NCI-H2227 treated with DMSO at 0.1 percent for 48 hours (cell line): ENCODE results near the gene CABLES2.
"Not testable (repeated sequence)": the region's sequence is repeated elsewhere in the genome, so short reads cannot be mapped to it uniquely, and the experiment has no call there.

Source experiments
- DNase-seq: peaks from one replicate; lab custom pipeline; 2025; lab: John Stamatoyannopoulos, UW

The CABLES2 gene

DNA sequence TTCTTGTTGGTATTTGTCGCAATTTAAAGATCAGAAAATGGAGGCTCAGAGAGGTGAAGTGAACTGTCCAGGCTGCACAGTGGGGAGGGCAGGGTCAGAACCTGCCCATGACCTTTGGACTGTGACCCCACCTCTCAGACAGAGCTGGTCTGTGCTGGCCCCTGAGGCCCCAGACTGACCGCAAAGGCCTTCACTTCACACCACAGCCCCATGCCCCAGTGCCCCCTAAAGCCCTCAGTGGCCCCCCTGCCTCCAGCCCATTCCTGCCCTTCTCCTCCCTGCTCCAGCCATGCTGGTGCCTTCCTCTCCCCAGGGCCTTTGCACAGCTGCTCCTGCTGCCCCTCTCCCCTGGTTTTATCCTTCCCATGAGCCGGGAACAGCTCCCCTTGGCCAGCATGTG, 29.6 kb upstream of the CABLES2 start:
- DNase-seq: no peak

- no peak for DNase-seq
Observed at GRCh38 chr20:62433658-62434497, 26.8 kb upstream of the CABLES2 start.

DNA sequence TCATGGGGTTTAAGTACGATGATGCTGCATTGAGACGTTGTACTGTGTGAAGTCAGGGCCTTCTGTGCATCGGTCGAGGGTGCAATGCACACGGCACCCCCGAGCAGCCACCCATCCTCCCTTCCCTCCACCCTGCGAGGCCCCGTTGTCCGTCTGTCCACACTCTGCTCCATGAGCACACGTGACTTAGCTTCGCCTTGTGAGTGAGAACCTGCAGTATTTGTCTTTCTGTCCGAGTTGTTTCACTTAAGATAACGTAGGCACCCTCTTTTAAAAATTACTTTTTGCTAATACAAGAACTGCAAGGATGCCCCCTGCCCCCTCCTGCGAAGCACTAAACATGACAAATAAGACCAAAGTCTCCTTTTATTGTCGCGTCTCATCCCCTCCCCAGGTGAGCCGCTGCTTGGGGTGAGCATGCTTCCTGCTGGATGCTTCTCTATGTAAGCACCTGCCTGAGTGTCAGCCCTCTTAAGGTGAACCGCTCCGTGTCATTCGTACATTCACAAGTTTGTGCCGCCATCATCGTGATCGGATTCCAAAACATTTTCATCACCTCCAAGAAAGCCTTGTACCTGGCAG, 23.9 kb upstream of the CABLES2 start:
- DNase-seq: no peak

DNA sequence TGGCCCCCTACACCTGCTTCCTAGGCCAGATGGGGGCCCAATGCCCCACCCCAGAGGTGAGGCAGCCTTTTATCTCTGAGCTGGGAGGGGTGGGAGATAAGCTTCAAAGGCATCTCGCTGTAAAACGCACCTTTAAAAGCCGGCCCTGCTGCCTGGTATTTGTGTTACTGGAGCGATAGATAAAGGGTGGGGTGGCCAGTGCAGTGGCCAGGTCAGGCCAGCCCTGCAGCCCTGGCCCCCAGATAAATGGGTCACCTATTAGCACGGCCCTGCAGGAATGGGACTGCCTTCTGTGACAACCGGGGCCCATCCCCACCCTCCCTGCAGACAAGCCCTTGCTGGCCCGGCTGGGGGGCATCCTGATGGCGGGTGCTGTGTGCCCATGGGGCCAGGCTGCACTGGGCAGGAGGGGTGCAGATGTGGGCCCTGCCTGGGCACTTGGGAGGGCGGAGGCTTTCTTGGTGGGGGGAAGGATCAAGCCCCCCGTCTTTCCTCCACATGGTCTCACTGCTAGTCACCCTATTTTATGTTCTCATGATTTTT, 23.3 kb upstream of the CABLES2 start:
- no peak for DNase-seq

DNA sequence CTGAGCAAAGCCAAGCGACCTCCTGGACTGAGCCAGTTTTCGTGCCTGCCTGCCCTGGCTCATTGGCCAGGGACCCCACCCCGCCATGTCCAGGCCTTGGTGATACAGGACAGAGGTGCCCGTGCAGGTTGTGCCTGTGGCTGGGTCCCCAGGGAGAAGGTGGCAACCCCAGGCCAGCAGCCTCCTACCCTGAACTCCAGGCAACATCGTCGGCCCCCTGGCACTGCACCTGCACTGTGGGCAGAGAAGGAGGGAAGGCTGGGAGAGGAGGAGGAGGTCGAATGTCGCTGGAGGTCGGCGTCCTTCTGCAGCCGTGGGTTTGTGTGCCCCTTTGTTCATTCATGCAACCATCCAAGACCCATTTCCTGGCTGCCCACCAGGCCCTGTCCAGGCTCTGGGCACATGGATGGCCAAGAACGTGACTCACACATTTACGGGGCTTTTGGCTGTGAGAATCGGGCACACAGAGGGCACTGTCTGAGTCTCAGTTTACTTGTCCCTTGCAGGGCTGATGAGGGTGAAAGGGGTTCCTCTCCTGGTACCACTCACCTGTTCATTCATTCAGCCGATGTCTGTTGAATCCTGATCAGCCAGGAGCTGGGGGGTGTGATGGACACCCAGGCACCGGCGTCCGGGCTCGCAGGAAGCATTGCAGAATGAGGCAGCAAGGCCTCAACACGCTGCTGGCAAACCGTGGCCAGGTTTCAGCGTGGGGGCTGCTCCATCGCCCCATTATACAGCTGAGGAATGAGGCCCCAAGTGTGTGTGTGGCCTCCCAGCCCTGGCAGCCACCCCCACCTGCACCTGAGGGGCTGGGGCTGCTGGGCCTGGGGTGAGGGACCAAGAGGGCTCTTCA, 22.6 kb upstream of the CABLES2 start:
- DNase-seq: no peak

DNA sequence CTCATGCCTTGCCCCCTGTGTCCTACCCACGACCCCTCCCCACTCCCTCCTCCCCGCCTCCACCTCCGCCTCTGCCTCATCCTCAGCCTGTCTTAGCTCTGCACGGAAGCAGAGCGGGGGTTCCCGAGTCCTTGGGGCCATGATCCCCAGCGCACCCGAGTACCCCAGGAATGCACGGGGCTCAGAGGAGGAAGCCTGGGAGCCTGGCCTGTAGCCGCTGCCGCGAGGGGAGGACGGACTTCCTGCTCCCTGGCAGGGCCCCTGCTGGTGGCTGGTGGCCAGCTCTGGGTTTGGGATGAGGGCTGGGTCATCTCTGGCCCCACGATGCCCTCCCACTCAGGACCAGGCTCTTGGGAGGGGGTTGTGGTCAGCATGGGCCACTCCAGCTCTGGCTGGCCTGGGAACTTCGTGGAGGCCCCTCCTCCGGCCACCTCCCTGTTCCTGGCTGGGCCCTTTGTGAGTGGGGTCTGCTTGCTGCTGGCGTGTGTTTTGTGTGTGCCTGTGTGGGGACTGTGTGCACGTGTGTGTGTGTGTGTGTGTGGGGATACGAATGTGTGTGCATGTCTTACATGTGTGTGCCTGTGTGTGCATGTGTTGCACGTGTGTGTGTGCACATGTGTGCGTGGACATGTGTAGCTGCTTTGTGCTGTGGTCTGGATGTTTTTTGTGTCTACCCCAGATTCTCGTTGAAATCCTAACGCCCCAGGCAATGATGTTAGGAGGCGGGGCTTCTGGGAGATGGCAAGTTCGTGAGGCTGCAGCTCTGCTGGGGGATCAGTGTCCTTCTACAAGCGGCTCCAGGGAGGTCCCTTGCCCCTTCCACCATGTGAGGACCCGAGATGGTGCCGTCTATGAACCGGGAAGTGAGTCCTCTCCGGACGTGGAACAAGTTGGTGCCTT, 21.6 kb upstream of the CABLES2 start:
- DNase-seq: no peak

GRCh38 chr20:62428002-62428372, 20.9 kb upstream of the CABLES2 start:
- DNase-seq: no peak

DNA sequence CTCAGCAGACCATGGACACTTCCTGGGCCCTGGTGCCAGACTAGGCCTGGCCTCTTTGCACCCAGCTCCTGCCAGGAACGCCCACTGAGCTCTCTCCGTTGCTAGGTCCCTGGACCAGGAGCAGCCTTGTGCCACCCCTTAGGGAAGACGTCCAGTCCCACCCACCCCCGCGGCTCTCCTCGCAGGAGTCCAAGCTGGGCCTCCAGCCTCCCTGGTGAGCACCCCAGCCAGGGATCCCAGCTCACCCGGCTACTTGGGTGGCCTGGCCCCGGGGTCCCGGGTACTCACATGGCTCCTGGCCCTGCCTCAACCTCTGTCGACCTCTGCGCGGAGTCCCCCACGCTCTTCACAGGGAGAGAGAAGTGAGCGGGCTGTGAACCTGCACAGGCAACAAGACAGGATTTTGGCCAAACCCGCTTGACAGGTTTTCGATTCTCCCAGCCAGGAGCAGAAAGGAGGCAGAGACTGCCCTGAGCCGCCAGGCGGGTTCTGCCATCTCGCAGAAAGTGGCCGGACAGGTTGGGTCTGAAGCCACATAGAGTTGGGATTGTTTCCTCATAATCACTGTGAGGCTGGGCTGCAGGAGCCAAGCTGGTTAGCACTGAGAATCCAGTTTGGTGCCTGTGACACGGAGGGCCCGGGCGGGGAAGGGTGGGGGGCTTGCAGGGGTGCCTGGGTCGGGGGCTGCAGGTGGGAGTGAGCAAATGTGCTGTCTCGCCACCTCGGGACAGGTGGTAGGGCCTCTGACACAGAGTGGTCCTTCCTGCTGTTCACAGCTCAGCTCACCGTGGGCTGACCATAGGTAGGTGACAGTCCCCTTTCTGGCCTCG, 20.3 kb upstream of the CABLES2 start, which contains the start of gene RBBP8NL:
Gene RBBP8NL, minus strand, starts transcription at position 368 of the 830 bp plus-strand sequence. CDS start 7,892 bp downstream, outside the sequence.
- DNase-seq: no peak

GRCh38 chr20:62426699-62427131, 19.6 kb upstream of the CABLES2 start:
- no peak for DNase-seq

DNA sequence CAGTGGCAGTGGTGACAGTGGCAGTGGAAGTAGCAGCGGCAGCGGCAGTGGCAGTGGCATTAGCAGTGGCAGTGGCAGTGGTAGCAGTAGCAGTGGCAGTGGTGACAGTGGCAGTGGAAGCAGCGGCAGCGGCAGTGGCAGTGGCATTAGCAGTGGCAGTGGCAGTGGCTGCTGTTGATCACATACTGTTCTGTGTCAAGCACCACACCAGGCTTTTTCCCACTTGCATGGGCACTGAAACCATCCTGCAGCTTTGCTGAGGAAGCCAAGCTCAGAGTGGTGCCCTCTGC, 18.9 kb upstream of the CABLES2 start:
- DNase-seq: not testable (repeated sequence)

DNA sequence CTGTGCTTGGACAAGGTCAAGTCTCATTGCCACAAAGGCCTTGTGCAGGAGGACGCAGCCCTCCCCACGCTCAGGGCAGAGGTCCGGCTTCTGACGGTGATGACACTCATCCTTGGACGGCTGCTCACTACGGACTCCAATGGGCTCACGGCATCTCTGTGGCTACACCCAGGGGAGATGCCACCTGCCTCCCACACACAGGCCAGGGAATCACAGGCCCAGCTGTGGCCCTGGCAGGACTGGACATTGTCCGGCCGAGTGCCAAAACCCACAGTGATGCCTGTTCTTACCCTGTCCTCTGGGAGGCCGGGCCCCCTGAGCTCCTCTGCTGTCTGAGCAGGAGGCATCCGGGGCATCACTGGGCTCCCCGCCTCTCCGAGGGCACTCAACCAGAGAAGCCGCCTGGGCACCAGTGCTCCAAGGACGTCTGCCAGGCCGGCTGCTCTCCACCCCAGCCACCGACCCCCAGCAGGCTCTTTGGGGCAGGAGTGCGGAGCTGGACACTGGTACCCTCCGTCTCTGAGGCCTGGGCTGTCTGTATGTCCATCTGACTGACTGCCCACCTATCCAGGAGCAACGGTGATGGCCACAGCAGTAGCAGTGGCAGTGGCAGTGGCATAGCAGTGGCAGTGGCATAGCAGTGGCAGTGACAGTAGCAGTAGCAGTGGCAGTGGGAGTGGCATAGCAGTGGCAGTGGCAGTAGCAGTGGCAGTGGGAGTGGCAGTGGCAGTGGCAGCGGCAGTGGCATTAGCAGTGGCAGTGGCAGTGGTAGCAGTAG, 18.4 kb upstream of the CABLES2 start:
- no peak for DNase-seq

- no peak for DNase-seq
Observed at GRCh38 chr20:62424249-62425107, 17.4 kb upstream of the CABLES2 start.

- DNase-seq: no peak
Observed at GRCh38 chr20:62423326-62423706, 16.2 kb upstream of the CABLES2 start.

- no peak for DNase-seq
Observed at GRCh38 chr20:62422636-62423325, 15.7 kb upstream of the CABLES2 start.

GRCh38 chr20:62421716-62421990, 14.6 kb upstream of the CABLES2 start:
- DNase-seq: no peak

GRCh38 chr20:62420846-62421715, 14.0 kb upstream of the CABLES2 start:
- DNase-seq: no peak

- DNase-seq: no peak
Observed at GRCh38 chr20:62419759-62420158, 12.7 kb upstream of the CABLES2 start.
